Measurements from ENCODE around the gene SNX9. TPM values are rescaled to one million over a fixed set of nuclear protein-coding genes. Genes with fewer than 3 reads are reported as not detected.

SNX9 gene
- total and polyA plus RNA-seq, 2 donors (not counting 1 experiment from before 2014, with no cell fraction given) = 10.0 to 50.7 TPM

DNA sequence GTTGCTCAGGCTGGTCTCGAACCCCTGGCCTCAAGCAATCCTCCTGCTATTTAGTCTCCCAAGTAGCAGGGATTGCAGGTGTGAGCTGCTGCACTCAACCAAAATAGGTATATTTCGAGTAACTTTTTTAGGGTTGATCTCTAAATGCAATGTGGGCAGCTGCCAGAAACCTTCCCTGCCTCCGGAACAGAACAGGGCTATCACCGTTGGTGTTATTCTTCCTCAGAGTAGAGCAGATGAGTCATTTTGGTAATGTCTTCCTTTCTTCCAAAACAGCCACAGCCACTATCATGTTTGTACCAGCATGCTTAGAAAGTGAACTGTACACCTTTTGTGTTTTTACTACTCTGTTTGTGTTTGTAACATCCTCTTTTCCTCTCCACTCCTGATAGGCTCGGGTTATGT, 44.1 kb downstream of the SNX9 start:
- no peak for ATAC-seq (ENCODE audit: low read depth)
- intact Hi-C loops (cut with micrococcal nuclease) = no loop called here
- H3K27ac ChIP-seq (ENCODE audit: low read length in 2 of 2) = no peak overlapping the region

GRCh38 chr6:157867981-157868380, 44.9 kb downstream of the SNX9 start:
- DNase-seq (no peak), ATAC-seq (ENCODE audit: low read depth) (no peak)
- POLR2A ChIA-PET = no interaction called here
- Histone ChIP-seq H4K20me1 (ENCODE audit: control insufficient read depth, insufficient read depth, low read length, poor library complexity, severe bottlenecking) (peaks cover 32% of the 10 kb centered on the region), H3K4me2 (replicated peaks; ENCODE audit: low read depth, low read length, poor library complexity, severe bottlenecking) (no peak overlapping the region), H3K36me3 (replicated peaks in 1 of 2; ENCODE audit: control extremely low read depth in 1 of 2, control insufficient read depth in 1 of 2, extremely low read depth in 1 of 2, insufficient read depth in 2 of 2, low read length in 1 of 2) (peaks cover 13 to 30% of the 10 kb centered on the region in 2 experiments), H3K4me1 (ENCODE audit: control insufficient read depth in 2 of 2, insufficient read depth in 2 of 2, low read length in 2 of 2) (no peaks in the 10 kb centered on the region), H3K4me3 (ENCODE audit: control extremely low read depth in 1 of 5, extremely low read depth in 1 of 5, insufficient read depth in 1 of 5, low read depth in 2 of 5, low read length in 4 of 5) (no peak overlapping the region), H3K9me3 (ENCODE audit: control extremely low read depth in 1 of 3, control insufficient read depth in 2 of 3, insufficient read depth in 1 of 3, low read length in 2 of 3) (no peaks in the 10 kb centered on the region), H3K79me2 (ENCODE audit: control insufficient read depth, insufficient read depth, low read length) (peaks cover 39% of the 10 kb centered on the region), H3K9ac (ENCODE audit: low read length) (no peak overlapping the region), H3K27me3 (replicated peaks in 1 of 4; ENCODE audit: control extremely low read depth in 1 of 4, control insufficient read depth in 3 of 4, insufficient read depth in 4 of 4, low read length in 3 of 4) (no peaks in the 10 kb centered on the region), H3K27ac (ENCODE audit: low read length in 2 of 2) (no peak overlapping the region), H2AFZ (ENCODE audit: insufficient read depth, low read depth, low read length, poor library complexity, severe bottlenecking) (no peak overlapping the region)
- no peak for TF ChIP-seq EZH2 (IDR thresholded peaks at IDR 0.05; ENCODE audit: borderline replicate concordance, insufficient read depth, low read depth, low read length, poor library complexity, severe bottlenecking)
- TF ChIP-seq CTCF (IDR thresholded peaks at IDR 0.05) = no peak
- Mint-ChIP-seq H3K27me3 (no peaks in the 10 kb centered on the region), H3K4me1 (peaks cover 11% of the 10 kb centered on the region), H3K9me3 (ENCODE audit: insufficient read depth) (no peaks in the 10 kb centered on the region), H3K4me3 (no peak overlapping the region), H3K27ac (no peak overlapping the region)
- intact Hi-C loops (cut with micrococcal nuclease) = no loop called here
- CTCF ChIA-PET = interaction anchor here (3.1 kb wide), 1 partner anchor 112 kb away, joined by 17 read pairs; no protein-coding TSS in a partner anchor

More for the DNA sequence above, 44.1 kb downstream of the SNX9 start:
- Histone ChIP-seq H3K27me3 (replicated peaks in 1 of 4; ENCODE audit: control extremely low read depth in 1 of 4, control insufficient read depth in 3 of 4, insufficient read depth in 4 of 4, low read length in 3 of 4) (no peaks in the 10 kb centered on the region), H3K36me3 (replicated peaks in 1 of 2; ENCODE audit: control extremely low read depth in 1 of 2, control insufficient read depth in 1 of 2, extremely low read depth in 1 of 2, insufficient read depth in 2 of 2, low read length in 1 of 2) (peaks cover 13 to 30% of the 10 kb centered on the region in 2 experiments), H2AFZ (ENCODE audit: insufficient read depth, low read depth, low read length, poor library complexity, severe bottlenecking) (no peak overlapping the region), H3K4me3 (ENCODE audit: control extremely low read depth in 1 of 5, extremely low read depth in 1 of 5, insufficient read depth in 1 of 5, low read depth in 2 of 5, low read length in 4 of 5) (no peak overlapping the region), H3K4me1 (ENCODE audit: control insufficient read depth in 2 of 2, insufficient read depth in 2 of 2, low read length in 2 of 2) (no peaks in the 10 kb centered on the region), H3K9ac (ENCODE audit: low read length) (no peak overlapping the region), H3K4me2 (replicated peaks; ENCODE audit: low read depth, low read length, poor library complexity, severe bottlenecking) (no peak overlapping the region), H4K20me1 (ENCODE audit: control insufficient read depth, insufficient read depth, low read length, poor library complexity, severe bottlenecking) (peaks cover 40% of the 10 kb centered on the region), H3K9me3 (ENCODE audit: control extremely low read depth in 1 of 3, control insufficient read depth in 2 of 3, insufficient read depth in 1 of 3, low read length in 2 of 3) (no peaks in the 10 kb centered on the region), H3K79me2 (ENCODE audit: control insufficient read depth, insufficient read depth, low read length) (peaks cover 47% of the 10 kb centered on the region)
- Mint-ChIP-seq H3K9me3 (ENCODE audit: insufficient read depth) (no peaks in the 10 kb centered on the region), H3K4me1 (peaks cover 16% of the 10 kb centered on the region), H3K27ac (peak overlapping the region; percentile 39), H3K27me3 (no peaks in the 10 kb centered on the region), H3K4me3 (no peak overlapping the region)
- ChIA-PET POLR2A (no interaction called here), CTCF (interaction anchor here (3.1 kb wide), 1 partner anchor 111 kb away, joined by 17 read pairs; no protein-coding TSS in a partner anchor)
- TF ChIP-seq EZH2 (IDR thresholded peaks at IDR 0.05; ENCODE audit: borderline replicate concordance, insufficient read depth, low read depth, low read length, poor library complexity, severe bottlenecking) (no peak), CTCF (IDR thresholded peaks at IDR 0.05) (no peak)
- WGBS (ENCODE audit: insufficient coverage) = 100% methylated on average over 1 of the region's 5 CpGs
- no peak for DNase-seq

Data from B cell (primary cell).